NCI-H1694 (cell line): Measurements from ENCODE around the gene CKB.
"Not testable (repeated sequence)": the region's sequence is repeated elsewhere in the genome, so short reads cannot be mapped to it uniquely, and the experiment has no call there.

Experiments used
- DNase-seq: peaks from one replicate; lab custom pipeline; 2025; lab: John Stamatoyannopoulos, UW

The CKB gene

GRCh38 chr14:103512180-103512579, 10.4 kb downstream of the CKB start:
- DNase-seq = not testable (repeated sequence)

GRCh38 chr14:103510724-103511693, 11.6 kb downstream of the CKB start:
- peak; percentile 46 for DNase-seq

GRCh38 chr14:103509864-103510723, 12.5 kb downstream of the CKB start:
- DNase-seq = no peak

GRCh38 chr14:103508521-103509329, 13.9 kb downstream of the CKB start:
- DNase-seq = no peak

GRCh38 chr14:103507751-103508150, 14.9 kb downstream of the CKB start:
- DNase-seq = no peak

- DNase-seq = no peak
These were observed 17.6 kb downstream of the CKB start for GRCh38 chr14:103504991-103505565.

- no peak for DNase-seq
These were observed 19.3 kb downstream of the CKB start for GRCh38 chr14:103503296-103503695.

- no peak for DNase-seq
These were observed 19.8 kb downstream of the CKB start for GRCh38 chr14:103502877-103503276.

GRCh38 chr14:103501921-103502669, 20.5 kb downstream of the CKB start:
- no peak for DNase-seq

- no peak for DNase-seq
These were observed 21.4 kb downstream of the CKB start for GRCh38 chr14:103501041-103501870.

- peak; percentile 99 for DNase-seq
These were observed 22.3 kb downstream of the CKB start for GRCh38 chr14:103500148-103500990.

- DNase-seq = no peak
These were observed 22.9 kb downstream of the CKB start for GRCh38 chr14:103499709-103500108.

- no peak for DNase-seq
These were observed 25.9 kb downstream of the CKB start for GRCh38 chr14:103496776-103497175.

GRCh38 chr14:103495854-103496253, 26.8 kb downstream of the CKB start:
- no peak for DNase-seq

- DNase-seq = no peak
These were observed 30.3 kb downstream of the CKB start for GRCh38 chr14:103492156-103492925.

GRCh38 chr14:103491691-103492090, 30.9 kb downstream of the CKB start:
- DNase-seq = no peak

- no peak for DNase-seq
These were observed 33.0 kb downstream of the CKB start for GRCh38 chr14:103489621-103490020.

- no peak for DNase-seq
These were observed 33.7 kb downstream of the CKB start for GRCh38 chr14:103488960-103489359.
